ENCODE results near the gene DRD3.

The DRD3 gene

GRCh38 chr3:114186501-114186900, 7.6 kb upstream of the DRD3 start:
- Histone ChIP-seq H3K27me3 (ENCODE audit: insufficient read depth, poor library complexity, severe bottlenecking) (peaks cover 5% of the 10 kb centered on the region), H3K4me3 (replicated peaks; ENCODE audit: insufficient read depth, low read length) (no peak overlapping the region), H3K27ac (replicated peaks) (no peak overlapping the region)
- no peak for TF ChIP-seq SPI1 (IDR thresholded peaks at IDR 0.05; ENCODE audit: borderline replicate concordance, low read depth)
- no peak for TF ChIP-seq REST (IDR thresholded peaks at IDR 0.05; ENCODE audit: insufficient replicate concordance, low read depth)
- TF ChIP-seq POLR2AphosphoS5 (IDR thresholded peaks at IDR 0.05; ENCODE audit: low read depth), result no peak
- no peak for TF ChIP-seq GABPA (IDR thresholded peaks at IDR 0.05; ENCODE audit: low read depth)
- TF ChIP-seq, protein P1, sequence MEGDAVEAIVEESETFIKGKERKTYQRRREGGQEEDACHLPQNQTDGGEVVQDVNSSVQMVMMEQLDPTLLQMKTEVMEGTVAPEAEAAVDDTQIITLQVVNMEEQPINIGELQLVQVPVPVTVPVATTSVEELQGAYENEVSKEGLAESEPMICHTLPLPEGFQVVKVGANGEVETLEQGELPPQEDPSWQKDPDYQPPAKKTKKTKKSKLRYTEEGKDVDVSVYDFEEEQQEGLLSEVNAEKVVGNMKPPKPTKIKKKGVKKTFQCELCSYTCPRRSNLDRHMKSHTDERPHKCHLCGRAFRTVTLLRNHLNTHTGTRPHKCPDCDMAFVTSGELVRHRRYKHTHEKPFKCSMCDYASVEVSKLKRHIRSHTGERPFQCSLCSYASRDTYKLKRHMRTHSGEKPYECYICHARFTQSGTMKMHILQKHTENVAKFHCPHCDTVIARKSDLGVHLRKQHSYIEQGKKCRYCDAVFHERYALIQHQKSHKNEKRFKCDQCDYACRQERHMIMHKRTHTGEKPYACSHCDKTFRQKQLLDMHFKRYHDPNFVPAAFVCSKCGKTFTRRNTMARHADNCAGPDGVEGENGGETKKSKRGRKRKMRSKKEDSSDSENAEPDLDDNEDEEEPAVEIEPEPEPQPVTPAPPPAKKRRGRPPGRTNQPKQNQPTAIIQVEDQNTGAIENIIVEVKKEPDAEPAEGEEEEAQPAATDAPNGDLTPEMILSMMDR (IDR thresholded peaks at IDR 0.05; ENCODE audit: insufficient read depth, low read length), result no peak
- DNase-seq (ENCODE audit: low read depth in 1 of 2, low spot score in 1 of 2), result no peak

GRCh38 chr3:114179575-114179974, 723 bp upstream of the DRD3 start:
- H3K4me3 ChIP-seq (replicated peaks; ENCODE audit: insufficient read depth, low read length), result no peak overlapping the region
- TF ChIP-seq GABPA (IDR thresholded peaks at IDR 0.05; ENCODE audit: low read depth), result no peak
- TF ChIP-seq, protein P1 (IDR thresholded peaks at IDR 0.05; ENCODE audit: insufficient read depth, low read length), result peak; percentile 19
- peak in 1 of 2 experiments; percentile 38 for DNase-seq (ENCODE audit: low read depth in 1 of 2, low spot score in 1 of 2)

DNA sequence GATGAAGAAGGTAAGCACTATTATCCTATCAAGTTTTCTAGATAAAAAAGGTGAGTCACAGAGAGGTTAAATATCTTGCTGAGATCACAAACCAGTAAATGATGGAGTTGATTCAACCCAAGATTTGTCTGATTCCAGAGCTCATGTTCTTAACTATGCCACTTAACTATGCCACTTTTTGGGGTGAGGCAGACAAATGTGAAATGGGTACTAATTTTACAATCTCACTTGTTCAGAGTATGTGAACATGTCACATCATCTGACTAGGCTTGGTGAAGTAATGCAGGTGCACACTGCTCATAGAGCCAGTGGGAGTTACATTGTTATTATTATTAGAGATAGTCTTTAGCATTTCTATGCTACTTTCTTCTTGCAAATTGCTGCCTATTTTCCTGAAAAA, 2.0 kb downstream of the DRD3 start:
- no peak for DNase-seq (ENCODE audit: low read depth in 1 of 2, low spot score in 1 of 2)
- TF ChIP-seq POLR2AphosphoS5 (IDR thresholded peaks at IDR 0.05; ENCODE audit: low read depth) (no peak), SPI1 (IDR thresholded peaks at IDR 0.05; ENCODE audit: borderline replicate concordance, low read depth) (no peak), GABPA (IDR thresholded peaks at IDR 0.05; ENCODE audit: low read depth) (no peak), REST (IDR thresholded peaks at IDR 0.05; ENCODE audit: insufficient replicate concordance, low read depth) (no peak)
- TF ChIP-seq, protein P1 (IDR thresholded peaks at IDR 0.05; ENCODE audit: insufficient read depth, low read length), result no peak
- Histone ChIP-seq H3K27ac (replicated peaks) (no peak overlapping the region), H3K4me3 (replicated peaks; ENCODE audit: insufficient read depth, low read length) (no peak overlapping the region), H3K27me3 (ENCODE audit: insufficient read depth, poor library complexity, severe bottlenecking) (peaks cover 6% of the 10 kb centered on the region)

More at GRCh38 chr3:114179575-114179974, 723 bp upstream of the DRD3 start:
- Histone ChIP-seq H3K27me3 (ENCODE audit: insufficient read depth, poor library complexity, severe bottlenecking) (peaks cover 9% of the 10 kb centered on the region), H3K27ac (replicated peaks) (no peak overlapping the region)

DNA sequence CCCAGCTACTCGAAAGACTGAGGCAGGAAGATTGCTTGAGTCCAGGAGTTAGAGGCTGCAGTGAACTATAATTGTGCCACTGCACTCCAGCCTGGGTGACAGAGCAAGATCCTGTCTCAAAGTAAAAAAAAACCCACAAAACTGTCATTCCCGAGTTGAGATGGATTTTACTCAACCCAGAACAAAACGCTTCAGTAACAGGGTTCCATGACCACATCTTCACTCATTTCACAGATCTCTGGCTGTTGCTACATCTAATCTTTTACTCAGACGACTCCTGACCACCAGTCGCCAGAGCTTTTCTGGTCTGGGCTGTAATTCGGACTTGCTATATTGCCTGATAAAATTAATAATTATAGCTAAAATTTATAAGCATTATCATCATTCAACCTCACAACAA, 2.4 kb downstream of the DRD3 start:
- Histone ChIP-seq H3K27me3 (ENCODE audit: insufficient read depth, poor library complexity, severe bottlenecking) (peaks cover 6% of the 10 kb centered on the region), H3K4me3 (replicated peaks; ENCODE audit: insufficient read depth, low read length) (no peak overlapping the region), H3K27ac (replicated peaks) (no peak overlapping the region)
- TF ChIP-seq GABPA (IDR thresholded peaks at IDR 0.05; ENCODE audit: low read depth), result no peak
- TF ChIP-seq, protein P1 (IDR thresholded peaks at IDR 0.05; ENCODE audit: insufficient read depth, low read length), result no peak
- TF ChIP-seq POLR2AphosphoS5 (IDR thresholded peaks at IDR 0.05; ENCODE audit: low read depth), result no peak
- TF ChIP-seq REST (IDR thresholded peaks at IDR 0.05; ENCODE audit: insufficient replicate concordance, low read depth), result no peak
- TF ChIP-seq SPI1 (IDR thresholded peaks at IDR 0.05; ENCODE audit: borderline replicate concordance, low read depth), result no peak
- no peak for DNase-seq (ENCODE audit: low read depth in 1 of 2, low spot score in 1 of 2)
